Spleen (tissue), 11 donors: ENCODE measurements around the gene TXN. TPM values are rescaled to one million over a fixed set of nuclear protein-coding genes. Genes with fewer than 3 reads are reported as not detected.

Experiments used
- DNase-seq: peaks from one replicate; pipeline ENCODE4 v3.0.0-alpha.2; 2020
- H3K27ac ChIP-seq, 8 donors: fragments of 200-600 bp; sonication (generic) in 7 of 8; 1 replicate in 4 of 8; 2 replicates in 4 of 8; pipeline versions ENCODE4 v1.5.0 to v1.8.0; 2016 to 2021; ENCODE audit warnings: inconsistent platforms in 4 of 8, mild to moderate bottlenecking in 4 of 8, moderate library complexity in 1 of 8
- H3K27me3 ChIP-seq, 7 donors: fragments of 200-600 bp; sonication (generic) in 6 of 7; replicated peaks in 1 of 7; 1 replicate in 4 of 7; 2 replicates in 3 of 7; pipeline versions ENCODE4 v1.5.0 to v1.8.0; 2016 to 2021; ENCODE audit warnings: inconsistent platforms in 3 of 7, mild to moderate bottlenecking in 1 of 7
- H3K36me3 ChIP-seq, 6 donors: fragments of 200-600 bp; sonication (generic) in 5 of 6; 1 replicate in 4 of 6; 2 replicates in 2 of 6; pipeline versions ENCODE4 v1.5.0 to v1.8.0; 2016 to 2021; ENCODE audit warnings: inconsistent platforms in 2 of 6
- H3K4me1 ChIP-seq, 6 donors: fragments of 200-600 bp; sonication (generic) in 5 of 6; 1 replicate in 3 of 6; 2 replicates in 3 of 6; pipeline versions ENCODE4 v1.5.0 to v1.8.0; 2016 to 2021; ENCODE audit warnings: inconsistent platforms in 3 of 6
- H3K4me3 ChIP-seq, 8 donors: fragments of 200-600 bp; sonication (generic) in 7 of 8; 1 replicate in 4 of 8; 2 replicates in 4 of 8; pipeline versions ENCODE4 v1.5.0 to v1.8.0; 2016 to 2021; ENCODE audit warnings: inconsistent platforms in 4 of 8, mild to moderate bottlenecking in 4 of 8, moderate library complexity in 2 of 8
- H3K9me3 ChIP-seq, 8 donors: fragments of 200-600 bp; sonication (generic) in 7 of 8; 1 replicate in 4 of 8; 2 replicates in 4 of 8; pipeline versions ENCODE4 v1.5.0 to v1.8.0; 2016 to 2021; ENCODE audit warnings: inconsistent platforms in 4 of 8
- CTCF ChIP-seq, 11 experiments: fragments of 200-600 bp in 7 of 11; fragments of 450-650 bp in 4 of 11; sonication (generic) in 4 of 11; IDR thresholded peaks in 8 of 11; conservative IDR thresholded peaks in 3 of 11; 1 replicate in 7 of 11; 2 replicates in 4 of 11; pipeline versions ENCODE4 v1.4.0 to v1.8.0; 2016 to 2021; ENCODE audit warnings: antibody characterized with exemption in 11 of 11, inconsistent platforms in 4 of 11, mild to moderate bottlenecking in 1 of 11
- POLR2A ChIP-seq, 3 donors: fragments of 450-650 bp; IDR thresholded peaks; one replicate each; pipeline ENCODE4 v1.5.1; 2017; ENCODE audit warnings: antibody characterized with exemption in 3 of 3, mild to moderate bottlenecking in 1 of 3
- POLR2AphosphoS5 ChIP-seq, 3 donors: sonication (generic); formaldehyde crosslinking; IDR thresholded peaks; one replicate each; pipeline ENCODE4 v1.5.1; 2017; ENCODE audit warnings: antibody characterized with exemption in 3 of 3
- WGBS, 5 donors: extraction: QIAGEN DNeasy Blood & Tissue Kit in 3 of 5; methylation state at CpG; one replicate each; pipeline versions ENCODE4 v1.1.5 to v1.1.7; 2013 to 2018; 5-methylcytosine and 5-hydroxymethylcytosine counted together
- intact Hi-C: fragments of 100-400 bp; cut with DNase I; formaldehyde crosslinking; loops from one replicate; pipeline ENCODE4 v1.15.0; 2023; ENCODE audit warnings: low total_unique reads
- polyA plus RNA-seq, 3 donors: library from polyadenylated mRNA; stranded (reverse); fragments of 200-250 nt; gene quantifications; one replicate each; pipeline ENCODE4 v1.2.1, GENCODE V29; 2013
- total RNA-seq, 7 donors: library from RNA; depleted of rRNA in 3 of 7; stranded (reverse); fragments of >200 nt in 3 of 7; fragmentation: NEBNext Ultra II Directional in 4 of 7; extraction: Animal tissue kit (Norgen Biotek cat#: 25700) in 4 of 7; gene quantifications; one replicate each; pipeline versions ENCODE4 v1.1.0 to v1.2.1, GENCODE V29; 2016 to 2021
- donor health status: healthy with polysubstance abuse.
- donor health status: DM: no; HTN: no; CAD: no; lungs with moderate emphysema.
- donor health status: DM: no; HTN: no; CAD: no.
- donor health status: Bipolar disorder and iron deficiency.
- donor health status: healthy.
- donor health status: DM: no; HTN: no; CAD: no.
- donor health status: DM: yes; HTN: yes; CAD: no.

Gene TXN
- total and polyA plus RNA-seq, 10 donors: 74.4 to 196 (median 106) TPM

GRCh38 chr9:110257956-110258355, 1.6 kb upstream of the TXN start:
- intact Hi-C loops: no loop called here
- Histone ChIP-seq H3K4me3 (peak overlapping the region in 1 of 8 donors; percentile 80), H3K4me1 (peaks cover 4 to 52% (median 38%) of the 10 kb centered on the region in 6 donors), H3K36me3 (no peaks in the 10 kb centered on the region), H3K27me3 (no peaks in the 10 kb centered on the region), H3K27ac (peak overlapping the region in 7 of 8 donors; percentile 85 to 98 (median 94)), H3K9me3 (no peaks in the 10 kb centered on the region)
- no peak for DNase-seq
- WGBS, 5 donors: 86 to 100% (median 93%) methylated on average over 1 of the region's 1 CpG
- no peak for TF ChIP-seq POLR2AphosphoS5 (IDR thresholded peaks at IDR 0.05)
- no peak for TF ChIP-seq CTCF (IDR thresholded peaks at IDR 0.05 in 8 of 11, conservative IDR thresholded peaks at IDR 0.05 in 3 of 11)
- no peak for TF ChIP-seq POLR2A (IDR thresholded peaks at IDR 0.05)

DNA sequence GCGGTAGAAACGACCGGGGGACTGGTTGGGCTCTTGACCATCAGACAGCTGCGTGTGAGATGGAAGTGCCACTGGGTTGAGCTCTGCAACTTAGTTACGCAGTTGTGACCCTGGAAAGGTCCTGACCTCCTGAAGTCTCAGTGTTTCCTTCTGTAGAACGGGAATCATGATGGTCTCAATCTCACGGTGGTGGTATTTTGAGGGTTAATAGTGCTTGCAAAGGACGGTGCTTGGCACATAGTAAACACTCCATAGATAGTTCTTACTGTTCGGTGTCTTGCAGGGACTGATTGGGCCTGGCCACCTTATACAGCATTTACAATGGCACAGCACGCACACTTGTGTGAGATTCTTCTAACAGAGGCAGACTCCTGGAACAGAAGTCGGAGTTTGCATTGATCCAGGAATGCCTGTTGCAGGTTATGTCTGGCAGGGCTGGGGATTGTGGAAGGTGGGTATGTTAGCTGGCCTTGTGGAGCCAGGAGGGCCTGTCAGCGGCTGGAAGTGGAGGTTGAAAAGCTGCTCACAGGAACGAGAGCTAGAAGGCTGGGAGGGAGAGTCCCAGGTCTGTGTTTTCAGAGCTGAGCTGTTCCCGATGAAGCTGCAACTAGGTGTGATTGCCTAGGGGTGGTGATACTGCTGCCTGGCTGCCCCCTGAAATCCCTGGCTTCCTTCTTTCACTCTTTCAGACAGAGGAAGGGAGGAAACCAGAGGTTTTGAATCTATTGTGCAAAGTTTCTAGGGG, 962 bp upstream of the TXN start:
- intact Hi-C loops: no loop called here
- WGBS, 5 donors: 9 to 16% (median 12%) methylated on average over 11 to 14 of the region's 14 CpGs
- TF ChIP-seq CTCF (IDR thresholded peaks at IDR 0.05 in 8 of 11, conservative IDR thresholded peaks at IDR 0.05 in 3 of 11) (no peak), POLR2AphosphoS5 (IDR thresholded peaks at IDR 0.05) (no peak), POLR2A (IDR thresholded peaks at IDR 0.05) (no peak)

GRCh38 chr9:110255463-110256379, 586 bp downstream of the TXN start:
- no peaks in the 10 kb centered on the region for H3K27me3 ChIP-seq
- TF ChIP-seq POLR2AphosphoS5 (IDR thresholded peaks at IDR 0.05) (peak; percentile 41 to 82 (median 67)), POLR2A (IDR thresholded peaks at IDR 0.05) (no peak)
- intact Hi-C loops: no loop called here
- 0 to 1% (median 0%) methylated on average over 15 to 81 of the region's 81 CpGs for WGBS, 5 donors
- H3K27ac ChIP-seq: peak overlapping the region; percentile 85 to 98 (median 92)
- peak overlapping the region; percentile 79 to 94 (median 85) for H3K4me3 ChIP-seq
- peaks cover 4 to 57% (median 41%) of the 10 kb centered on the region in 6 donors for H3K4me1 ChIP-seq
- H3K36me3 ChIP-seq: peaks cover 0 to 6% (median 0%) of the 10 kb centered on the region in 6 donors
- no peaks in the 10 kb centered on the region for H3K9me3 ChIP-seq
- peak; percentile 93 for DNase-seq

More for the DNA sequence above, 962 bp upstream of the TXN start:
- peaks cover 4 to 57% (median 41%) of the 10 kb centered on the region in 6 donors for H3K4me1 ChIP-seq
- no peaks in the 10 kb centered on the region for H3K36me3 ChIP-seq
- peak overlapping the region; percentile 85 to 98 (median 92) for H3K27ac ChIP-seq
- peak overlapping the region; percentile 79 to 94 (median 85) for H3K4me3 ChIP-seq
- no peaks in the 10 kb centered on the region for H3K27me3 ChIP-seq
- DNase-seq: peak; percentile 79
- H3K9me3 ChIP-seq: no peaks in the 10 kb centered on the region

DNA sequence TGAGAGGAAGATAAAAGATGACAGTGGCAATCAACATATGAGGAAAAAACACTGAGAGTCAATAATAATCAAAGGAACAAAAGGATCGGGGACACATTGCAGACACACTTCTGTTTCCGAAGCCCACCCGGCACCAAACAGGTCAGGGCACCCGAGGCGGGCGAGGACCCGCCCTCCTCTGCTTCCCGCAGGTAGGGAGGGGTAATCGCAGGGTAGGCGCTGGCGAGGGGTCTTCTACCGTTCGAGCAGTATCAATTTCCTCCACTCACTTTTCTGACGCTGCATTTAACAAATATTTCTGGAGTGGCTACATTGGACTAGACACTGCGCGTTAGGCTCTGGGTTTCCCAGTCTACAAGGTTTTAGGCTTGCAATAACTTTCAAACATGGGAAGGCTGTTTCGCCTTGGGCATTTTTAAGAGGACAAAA, 1.3 kb downstream of the TXN start:
- no peaks in the 10 kb centered on the region for H3K27me3 ChIP-seq
- WGBS, 5 donors: 1 to 8% (median 4%) methylated on average over 17 of the region's 17 CpGs
- no peak for TF ChIP-seq CTCF (IDR thresholded peaks at IDR 0.05 in 8 of 11, conservative IDR thresholded peaks at IDR 0.05 in 3 of 11)
- no peak for TF ChIP-seq POLR2A (IDR thresholded peaks at IDR 0.05)
- peaks cover 4 to 57% (median 41%) of the 10 kb centered on the region in 6 donors for H3K4me1 ChIP-seq
- no peaks in the 10 kb centered on the region for H3K9me3 ChIP-seq
- peak overlapping the region; percentile 85 to 98 (median 92) for H3K27ac ChIP-seq
- H3K36me3 ChIP-seq: peaks cover 0 to 12% (median 3%) of the 10 kb centered on the region in 6 donors
- DNase-seq: peak; percentile 82
- intact Hi-C loops: no loop called here
- peak overlapping the region; percentile 79 to 94 (median 85) for H3K4me3 ChIP-seq
